H1 (cell line): ENCODE results near the gene ANKRD53. TPM values are rescaled to one million over a fixed set of nuclear protein-coding genes. Genes with fewer than 3 reads are reported as not detected.

Experiments
- BACH1 ChIP-seq: IDR thresholded peaks from 2 replicates; pipeline ENCODE4 v1.6.1; 2012; ENCODE audit warnings: low read length, improper control_type of control experiment
- HDAC2 ChIP-seq, 2 experiments: fragments of 300-600 bp in 1 of 2; sonication (generic) in 1 of 2; IDR thresholded peaks; 2 replicates each; pipeline ENCODE4 v1.6.1; 2011 to 2012; ENCODE audit warnings: low read depth in 2 of 2, low read length in 2 of 2, mild to moderate bottlenecking in 2 of 2, moderate library complexity in 2 of 2, borderline replicate concordance in 1 of 2, inconsistent platforms in 1 of 2
- TCF12 ChIP-seq: IDR thresholded peaks from 2 replicates; pipeline ENCODE4 v1.6.1; 2011; ENCODE audit warnings: low read depth, mild to moderate bottlenecking, low read length
- TEAD4 ChIP-seq: IDR thresholded peaks from 2 replicates; pipeline ENCODE4 v1.6.1; 2012; ENCODE audit warnings: low read depth, low read length, inconsistent platforms, mixed read lengths
- polyA plus RNA-seq, 7 experiments: library from polyadenylated mRNA; depleted of rRNA in 3 of 7; stranded (reverse) in 5 of 7; unstranded in 2 of 7; fragments of >200 nt in 5 of 7; fragments of 200-250 nt in 2 of 7; gene quantifications; 1 replicate in 5 of 7; 2 replicates in 1 of 7; 4 replicates in 1 of 7; pipeline versions ENCODE4 v1.2.1 to v1.2.3, GENCODE V29; 2011 to 2013; ENCODE audit warnings: missing spikeins in 2 of 7, mixed read lengths in 2 of 7
- total RNA-seq: library from RNA; stranded (reverse); fragmentation: NEBNext Ultra II Directional; extraction: Animal tissue kit (Norgen Biotek cat#: 25700); gene quantifications from 2 replicates; pipeline ENCODE4 v1.2.1, GENCODE V29; 2021

ANKRD53 gene
- total and polyA plus RNA-seq, 2 of the 8 experiments (the other 6 are each of a cell fraction or from before 2014, with no cell fraction given), result 0.39 to 0.70 TPM

DNA sequence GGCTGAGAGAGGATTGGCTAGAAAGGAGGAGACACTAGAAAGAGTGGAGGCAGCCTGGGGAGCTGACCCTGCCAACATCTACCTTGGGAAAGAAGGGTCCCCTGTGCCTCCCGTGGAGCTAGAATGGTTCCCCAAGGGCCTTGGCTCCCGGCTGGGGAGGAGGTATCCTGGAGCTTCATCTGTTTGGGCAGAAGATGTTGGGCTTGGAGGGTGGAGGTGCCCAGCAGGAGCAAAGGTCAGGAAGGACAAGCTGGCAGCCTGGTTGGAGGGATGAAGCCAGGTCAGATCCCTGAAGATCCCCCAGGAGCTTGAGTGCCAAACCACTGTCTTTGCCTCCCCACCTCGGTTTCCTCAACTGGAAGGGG lies 39.9 kb upstream of the ANKRD53 start (continued):
- no peak for TF ChIP-seq BACH1
- no peak for TF ChIP-seq TEAD4
- no peak for TF ChIP-seq HDAC2 (IDR thresholded peaks at IDR 0.05; ENCODE audit: borderline replicate concordance in 1 of 2, low read depth in 2 of 2, low read length in 2 of 2)
- TF ChIP-seq TCF12, result no peak
- TF ChIP-seq, all 59 proteins: peak for 0
